Liver (tissue), 3 donors: ENCODE results near the gene CNIH3.

Experiments
- GABPA ChIP-seq, 2 donors: IDR thresholded peaks in 1 of 2; conservative IDR thresholded peaks in 1 of 2; 2 replicates each; pipeline ENCODE4 v1.6.1; 2016; ENCODE audit warnings: antibody characterized with exemption in 2 of 2, mild to moderate bottlenecking in 1 of 2, moderate library complexity in 1 of 2
- HNF4A ChIP-seq, 2 donors: conservative IDR thresholded peaks; 2 replicates each; pipeline ENCODE4 v1.6.1; 2016; ENCODE audit warnings: antibody characterized with exemption in 2 of 2, mild to moderate bottlenecking in 2 of 2
- TAF1 ChIP-seq: conservative IDR thresholded peaks from 2 replicates; pipeline ENCODE4 v1.6.1; 2016; ENCODE audit warnings: antibody characterized with exemption, mild to moderate bottlenecking
- YY1 ChIP-seq: IDR thresholded peaks from 2 replicates; pipeline ENCODE4 v1.6.1; 2016; ENCODE audit warnings: antibody characterized with exemption, mild to moderate bottlenecking
- TF ChIP-seq, protein P1 (sequence below): fragments of 150-350 bp; IDR thresholded peaks from 2 replicates; pipeline ENCODE4 v1.5.1; 2017; ENCODE audit warnings: improper control_type of control experiment, low read depth, low read length; ENCODE audit not compliant: missing input control
- donor health status: healthy.
- donor health status: healthy.

DNA sequence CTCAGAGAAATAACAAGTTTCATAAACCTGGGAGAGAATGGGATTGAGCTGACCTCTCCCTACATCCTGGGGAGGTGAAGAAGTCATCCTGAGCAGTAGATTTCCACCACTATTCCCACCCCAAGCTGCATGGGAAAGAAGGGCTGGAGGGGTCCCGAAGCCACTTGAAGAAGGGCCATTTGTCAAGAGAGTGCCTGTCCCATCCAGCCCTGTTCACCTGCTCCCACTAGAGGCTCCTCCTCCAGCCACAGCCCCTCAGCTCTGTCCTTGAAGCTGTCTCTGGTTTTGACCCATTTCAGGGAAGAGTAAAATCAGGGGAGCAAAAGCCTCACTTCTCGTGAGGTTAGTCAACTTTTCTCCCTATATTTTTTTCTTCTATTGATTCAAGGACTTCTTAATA lies 157.5 kb downstream of the CNIH3 start:
- TF ChIP-seq, protein P1, sequence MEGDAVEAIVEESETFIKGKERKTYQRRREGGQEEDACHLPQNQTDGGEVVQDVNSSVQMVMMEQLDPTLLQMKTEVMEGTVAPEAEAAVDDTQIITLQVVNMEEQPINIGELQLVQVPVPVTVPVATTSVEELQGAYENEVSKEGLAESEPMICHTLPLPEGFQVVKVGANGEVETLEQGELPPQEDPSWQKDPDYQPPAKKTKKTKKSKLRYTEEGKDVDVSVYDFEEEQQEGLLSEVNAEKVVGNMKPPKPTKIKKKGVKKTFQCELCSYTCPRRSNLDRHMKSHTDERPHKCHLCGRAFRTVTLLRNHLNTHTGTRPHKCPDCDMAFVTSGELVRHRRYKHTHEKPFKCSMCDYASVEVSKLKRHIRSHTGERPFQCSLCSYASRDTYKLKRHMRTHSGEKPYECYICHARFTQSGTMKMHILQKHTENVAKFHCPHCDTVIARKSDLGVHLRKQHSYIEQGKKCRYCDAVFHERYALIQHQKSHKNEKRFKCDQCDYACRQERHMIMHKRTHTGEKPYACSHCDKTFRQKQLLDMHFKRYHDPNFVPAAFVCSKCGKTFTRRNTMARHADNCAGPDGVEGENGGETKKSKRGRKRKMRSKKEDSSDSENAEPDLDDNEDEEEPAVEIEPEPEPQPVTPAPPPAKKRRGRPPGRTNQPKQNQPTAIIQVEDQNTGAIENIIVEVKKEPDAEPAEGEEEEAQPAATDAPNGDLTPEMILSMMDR: no peak
- TF ChIP-seq YY1 (no peak), TAF1 (no peak), HNF4A (conservative IDR thresholded peaks at IDR 0.05) (no peak), GABPA (IDR thresholded peaks at IDR 0.05 in 1 of 2, conservative IDR thresholded peaks at IDR 0.05 in 1 of 2) (no peak)
